ENCODE results near the gene SLC49A3. TPM values are rescaled to one million over a fixed set of nuclear protein-coding genes. Genes with fewer than 3 reads are reported as not detected.

The SLC49A3 gene
- total RNA-seq, 1 experiment from 2014 or later, result 0.47 TPM

- no peaks in the 10 kb centered on the region for H3K27me3 ChIP-seq (replicated peaks; ENCODE audit: insufficient read depth, low read depth, low read length, poor library complexity)
- H3K9me3 ChIP-seq (ENCODE audit: low read depth, low read length, poor library complexity, severe bottlenecking), result no peaks in the 10 kb centered on the region
- H3K27ac ChIP-seq (ENCODE audit: low read depth, low read length, poor library complexity, severe bottlenecking), result no peak overlapping the region
- CTCF ChIA-PET, result no interaction called here
- no peak for TF ChIP-seq EZH2 (IDR thresholded peaks at IDR 0.05; ENCODE audit: borderline replicate concordance, low read depth, low read length, poor library complexity, severe bottlenecking)
- TF ChIP-seq, protein P1, sequence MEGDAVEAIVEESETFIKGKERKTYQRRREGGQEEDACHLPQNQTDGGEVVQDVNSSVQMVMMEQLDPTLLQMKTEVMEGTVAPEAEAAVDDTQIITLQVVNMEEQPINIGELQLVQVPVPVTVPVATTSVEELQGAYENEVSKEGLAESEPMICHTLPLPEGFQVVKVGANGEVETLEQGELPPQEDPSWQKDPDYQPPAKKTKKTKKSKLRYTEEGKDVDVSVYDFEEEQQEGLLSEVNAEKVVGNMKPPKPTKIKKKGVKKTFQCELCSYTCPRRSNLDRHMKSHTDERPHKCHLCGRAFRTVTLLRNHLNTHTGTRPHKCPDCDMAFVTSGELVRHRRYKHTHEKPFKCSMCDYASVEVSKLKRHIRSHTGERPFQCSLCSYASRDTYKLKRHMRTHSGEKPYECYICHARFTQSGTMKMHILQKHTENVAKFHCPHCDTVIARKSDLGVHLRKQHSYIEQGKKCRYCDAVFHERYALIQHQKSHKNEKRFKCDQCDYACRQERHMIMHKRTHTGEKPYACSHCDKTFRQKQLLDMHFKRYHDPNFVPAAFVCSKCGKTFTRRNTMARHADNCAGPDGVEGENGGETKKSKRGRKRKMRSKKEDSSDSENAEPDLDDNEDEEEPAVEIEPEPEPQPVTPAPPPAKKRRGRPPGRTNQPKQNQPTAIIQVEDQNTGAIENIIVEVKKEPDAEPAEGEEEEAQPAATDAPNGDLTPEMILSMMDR (conservative IDR thresholded peaks at IDR 0.05; ENCODE audit: low read depth, low read length), result no peak
- no peak for DNase-seq (ENCODE audit: low spot score)
- POLR2A ChIA-PET (ENCODE audit: low non-redundant PET), result no interaction called here
- H3K36me3 ChIP-seq (ENCODE audit: insufficient read depth, low read length, poor library complexity, severe bottlenecking), result no peaks in the 10 kb centered on the region
- H3K4me3 ChIP-seq (ENCODE audit: low read depth, low read length, poor library complexity, severe bottlenecking), result no peak overlapping the region
- intact Hi-C loops (cut with micrococcal nuclease; ENCODE audit: unreplicated experiment), result no loop called here
- H3K4me1 ChIP-seq (ENCODE audit: insufficient read depth, low read length, poor library complexity, severe bottlenecking), result no peaks in the 10 kb centered on the region
- BruUV-seq (replicated peaks), result no TSS peak
Observed at GRCh38 chr4:658681-659667, 30.0 kb downstream of the SLC49A3 start.

- no peak for DNase-seq (ENCODE audit: low spot score)
- Histone ChIP-seq H3K9me3 (ENCODE audit: low read depth, low read length, poor library complexity, severe bottlenecking) (no peaks in the 10 kb centered on the region), H3K4me1 (ENCODE audit: insufficient read depth, low read length, poor library complexity, severe bottlenecking) (no peaks in the 10 kb centered on the region), H3K27me3 (replicated peaks; ENCODE audit: insufficient read depth, low read depth, low read length, poor library complexity) (no peaks in the 10 kb centered on the region), H3K27ac (ENCODE audit: low read depth, low read length, poor library complexity, severe bottlenecking) (no peak overlapping the region), H3K4me3 (ENCODE audit: low read depth, low read length, poor library complexity, severe bottlenecking) (no peak overlapping the region), H3K36me3 (ENCODE audit: insufficient read depth, low read length, poor library complexity, severe bottlenecking) (no peaks in the 10 kb centered on the region)
- ChIA-PET CTCF (no interaction called here), POLR2A (ENCODE audit: low non-redundant PET) (no interaction called here)
- intact Hi-C loops (cut with micrococcal nuclease; ENCODE audit: unreplicated experiment), result no loop called here
- TF ChIP-seq, protein P1 (conservative IDR thresholded peaks at IDR 0.05; ENCODE audit: low read depth, low read length), result no peak
- TF ChIP-seq EZH2 (IDR thresholded peaks at IDR 0.05; ENCODE audit: borderline replicate concordance, low read depth, low read length, poor library complexity, severe bottlenecking), result no peak
- no TSS peak for BruUV-seq (replicated peaks)
Observed at GRCh38 chr4:657834-658667, 30.9 kb downstream of the SLC49A3 start.

DNA sequence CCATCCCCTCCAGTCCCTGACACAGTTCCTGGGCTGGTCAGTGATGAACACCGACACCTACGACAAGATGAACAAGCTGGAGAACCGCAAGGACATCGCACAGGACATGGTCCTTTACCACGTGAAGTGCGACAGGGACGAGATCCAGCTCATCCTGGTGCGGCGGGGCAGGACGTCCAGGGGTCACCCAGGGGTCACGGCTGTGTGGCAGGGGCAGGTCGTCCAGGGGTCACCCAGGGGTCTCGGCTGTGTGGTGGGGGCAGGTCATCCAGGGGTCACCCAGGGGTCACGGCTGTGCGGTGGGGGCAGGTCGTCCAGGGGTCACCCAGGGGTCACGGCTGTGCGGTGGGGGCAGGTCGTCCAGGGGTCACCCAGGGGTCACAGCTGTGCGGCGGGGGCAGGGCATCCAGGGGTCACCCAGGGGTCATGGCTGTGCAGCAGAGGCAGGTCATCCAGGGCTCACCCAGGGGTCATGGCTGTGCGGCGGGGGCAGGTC, 31.6 kb downstream of the SLC49A3 start:
- POLR2A ChIA-PET (ENCODE audit: low non-redundant PET), result no interaction called here
- no peak for DNase-seq (ENCODE audit: low spot score)

More for the DNA sequence above, 31.6 kb downstream of the SLC49A3 start:
- CTCF ChIA-PET, result no interaction called here
- no peak for TF ChIP-seq EZH2 (IDR thresholded peaks at IDR 0.05; ENCODE audit: borderline replicate concordance, low read depth, low read length, poor library complexity, severe bottlenecking)
- TF ChIP-seq, protein P1 (conservative IDR thresholded peaks at IDR 0.05; ENCODE audit: low read depth, low read length), result no peak
- H3K27me3 ChIP-seq (replicated peaks; ENCODE audit: insufficient read depth, low read depth, low read length, poor library complexity), result no peaks in the 10 kb centered on the region
- intact Hi-C loops (cut with micrococcal nuclease; ENCODE audit: unreplicated experiment), result no loop called here
- H3K27ac ChIP-seq (ENCODE audit: low read depth, low read length, poor library complexity, severe bottlenecking), result no peak overlapping the region
- H3K4me3 ChIP-seq (ENCODE audit: low read depth, low read length, poor library complexity, severe bottlenecking), result no peak overlapping the region
- H3K36me3 ChIP-seq (ENCODE audit: insufficient read depth, low read length, poor library complexity, severe bottlenecking), result no peaks in the 10 kb centered on the region
- no peaks in the 10 kb centered on the region for H3K9me3 ChIP-seq (ENCODE audit: low read depth, low read length, poor library complexity, severe bottlenecking)
- no TSS peak for BruUV-seq (replicated peaks)
- H3K4me1 ChIP-seq (ENCODE audit: insufficient read depth, low read length, poor library complexity, severe bottlenecking), result no peaks in the 10 kb centered on the region

All from A673 (cell line).